CD4-positive, alpha-beta T cell treated with Interleukin-21 for 1 hour (primary cell): ENCODE data around the gene IL1R1.
A peak's percentile ranks its signal among the peaks of the same experiment; 100 is the strongest.

Source experiments
- DNase-seq: peaks from one replicate; pipeline ENCODE4 v3.0.0-alpha.2; 2020

The IL1R1 gene

DNA sequence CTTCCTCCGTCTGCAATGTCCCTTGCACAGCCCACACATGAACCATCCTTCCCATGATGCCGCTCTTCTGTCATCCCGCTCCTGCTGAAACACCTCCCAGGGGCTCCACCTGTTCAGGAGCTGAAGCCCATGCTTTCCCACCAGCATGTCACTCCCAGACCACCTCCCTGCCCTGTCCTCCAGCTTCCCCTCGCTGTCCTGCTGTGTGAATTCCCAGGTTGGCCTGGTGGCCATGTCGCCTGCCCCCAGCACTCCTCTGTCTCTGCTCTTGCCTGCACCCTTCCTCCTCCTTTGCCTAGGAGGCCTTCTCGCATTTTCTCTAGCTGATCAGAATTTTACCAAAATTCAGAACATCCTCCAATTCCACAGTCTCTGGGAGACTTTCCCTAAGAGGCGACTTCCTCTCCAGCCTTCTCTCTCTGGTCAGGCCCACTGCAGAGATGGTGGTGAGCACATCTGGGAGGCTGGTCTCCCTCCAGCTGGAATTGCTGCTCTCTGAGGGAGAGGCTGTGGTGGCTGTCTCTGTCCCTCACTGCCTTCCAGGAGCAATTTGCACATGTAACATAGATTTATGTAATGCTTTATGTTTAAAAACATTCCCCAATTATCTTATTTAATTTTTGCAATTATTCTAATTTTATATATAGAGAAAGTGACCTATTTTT lies 35.4 kb downstream of the IL1R1 start:
- DNase-seq: no peak

GRCh38 chr2:102179061-102179460 lies 36.5 kb downstream of the IL1R1 start:
- DNase-seq: no peak

GRCh38 chr2:102179788-102180686 lies 37.5 kb downstream of the IL1R1 start:
- no peak for DNase-seq

GRCh38 chr2:102180687-102180999 lies 38.1 kb downstream of the IL1R1 start:
- no peak for DNase-seq

DNA sequence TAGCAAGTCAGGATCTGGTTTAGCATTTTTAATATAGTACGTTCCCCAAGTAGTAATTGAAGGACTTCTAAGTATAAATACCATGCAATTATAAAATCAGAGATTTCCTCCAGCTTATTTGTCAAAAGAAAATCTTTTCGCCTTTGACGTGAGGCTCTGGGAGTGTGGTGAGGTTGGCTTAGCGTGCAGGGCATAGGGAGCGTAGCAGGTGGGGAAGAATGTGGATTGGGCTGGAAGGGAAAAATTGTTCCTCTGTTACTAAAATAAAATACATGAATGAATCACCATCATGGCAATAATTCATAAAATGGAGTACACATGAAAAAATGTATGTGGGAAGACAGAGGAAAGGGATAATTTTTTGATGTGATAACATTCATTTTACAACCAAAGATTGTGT lies 38.8 kb downstream of the IL1R1 start:
- DNase-seq: no peak

- no peak for DNase-seq
Measured at GRCh38 chr2:102181919-102182635, 39.5 kb downstream of the IL1R1 start.

DNA sequence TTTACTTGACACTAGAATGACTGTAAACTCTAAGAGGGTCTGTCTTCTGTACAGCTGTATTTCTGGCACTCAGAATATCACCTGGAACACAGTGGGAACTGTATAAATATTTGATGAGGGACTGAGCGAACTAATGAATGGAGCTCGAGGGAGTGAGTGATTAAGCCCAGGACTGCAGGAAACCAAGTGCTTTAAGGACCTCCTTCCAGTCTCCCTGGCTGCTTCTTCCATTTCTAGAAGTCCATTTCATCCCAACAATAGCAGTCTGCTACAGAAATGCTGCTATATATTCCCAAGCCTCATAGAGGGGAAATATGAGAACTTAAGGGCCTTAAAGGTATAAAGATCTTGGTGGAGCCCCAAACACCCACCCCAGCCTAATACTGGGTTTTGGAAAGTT lies 41.5 kb downstream of the IL1R1 start:
- no peak for DNase-seq

- no peak for DNase-seq
Measured at GRCh38 chr2:102184568-102184967, 42.0 kb downstream of the IL1R1 start.

- DNase-seq: no peak
Measured at GRCh38 chr2:102185347-102185746, 42.8 kb downstream of the IL1R1 start.

- no peak for DNase-seq
Measured at GRCh38 chr2:102186791-102187495, 44.4 kb downstream of the IL1R1 start, which contains the start of gene IL1RL2. Gene IL1RL2, plus strand, starts transcription at chr2:102187023. Its CDS starts 845 bp downstream, at chr2:102187868.

DNA sequence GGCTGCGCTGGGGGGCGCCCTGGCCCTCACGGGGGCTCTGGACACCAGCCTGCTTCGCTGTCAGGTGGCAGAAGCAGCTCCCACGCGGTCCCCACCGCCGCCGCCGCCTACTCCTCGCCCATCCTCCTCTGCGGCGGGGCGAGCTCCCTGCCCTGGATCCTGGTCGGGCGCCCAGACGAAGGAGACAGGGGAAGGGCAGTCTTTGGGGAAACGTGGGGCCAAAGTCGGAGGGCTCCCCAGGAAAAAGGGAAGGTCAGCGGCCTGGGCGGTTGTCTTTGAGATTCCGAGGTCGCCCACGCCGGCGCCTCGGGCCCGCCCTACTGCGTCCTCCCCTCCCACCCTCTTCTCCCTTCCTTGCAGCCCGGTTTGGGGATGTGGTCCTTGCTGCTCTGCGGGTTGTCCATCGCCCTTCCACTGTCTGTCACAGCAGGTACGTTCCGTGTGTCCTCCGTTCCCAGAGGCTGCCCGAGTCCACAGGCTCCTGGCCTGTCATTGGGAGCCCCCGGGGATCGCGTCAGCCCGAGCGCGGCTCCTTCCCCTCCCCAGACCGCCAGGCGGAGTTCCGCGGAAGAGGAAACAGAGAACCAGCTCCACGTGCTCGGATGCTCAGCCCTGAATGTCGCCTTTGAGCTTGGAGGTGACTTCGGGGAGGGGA lies 45.1 kb downstream of the IL1R1 start:
- peak; percentile 27 for DNase-seq

- no peak for DNase-seq
Measured at GRCh38 chr2:102190430-102191107, 48.0 kb downstream of the IL1R1 start.

GRCh38 chr2:102191501-102191900 lies 49.0 kb downstream of the IL1R1 start:
- no peak for DNase-seq

DNA sequence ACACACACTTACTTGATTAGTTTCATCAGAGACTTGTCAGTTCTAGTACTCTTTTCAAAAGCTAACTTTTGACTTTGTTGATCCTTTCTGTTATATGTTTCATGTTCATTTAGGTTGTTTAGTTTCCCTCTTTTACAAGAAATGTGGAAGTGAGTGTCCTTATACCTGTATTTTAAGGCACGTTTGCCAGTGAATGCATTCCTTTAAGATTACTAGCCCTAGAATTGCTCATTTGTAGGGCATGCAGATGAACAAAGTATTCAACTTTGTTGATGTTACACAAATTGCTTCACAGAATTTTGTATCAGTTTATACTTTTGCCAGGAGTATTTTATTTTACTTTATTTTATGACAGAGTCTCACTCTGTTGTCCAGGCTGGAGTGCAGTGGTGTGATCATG lies 50.5 kb downstream of the IL1R1 start:
- DNase-seq: no peak

DNA sequence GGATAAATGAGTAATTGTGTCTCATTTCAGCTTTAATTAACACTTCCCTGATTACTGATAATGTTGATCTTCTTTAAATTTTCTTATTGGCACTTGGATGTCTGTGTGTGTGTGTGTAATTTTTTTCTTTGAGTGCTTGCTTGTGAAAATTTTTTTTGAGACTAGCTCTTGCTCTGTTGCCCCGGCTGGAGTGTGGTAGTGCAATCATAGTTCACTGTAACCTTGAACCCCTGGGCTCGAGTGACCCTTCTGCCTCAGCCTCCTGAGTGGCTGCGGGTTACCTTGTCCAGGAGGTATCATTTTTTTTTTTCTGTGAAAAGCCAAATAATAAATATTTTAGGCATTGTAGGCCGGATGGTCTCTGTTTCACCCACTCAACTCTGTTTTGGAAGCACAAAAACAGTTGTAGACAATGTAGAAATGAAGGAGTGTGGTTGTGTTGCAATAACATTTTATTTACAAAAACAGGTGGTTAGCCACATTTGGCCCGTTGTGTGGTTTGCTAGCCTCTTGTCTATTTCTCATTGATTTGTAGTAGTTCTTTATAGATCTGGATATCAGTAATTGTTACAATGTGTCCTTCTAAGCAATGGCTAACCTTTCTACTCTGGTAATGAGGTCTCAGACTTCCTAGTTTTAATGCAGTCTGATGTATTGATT lies 52.2 kb downstream of the IL1R1 start:
- no peak for DNase-seq

- no peak for DNase-seq
Measured at GRCh38 chr2:102197389-102198137, 55.0 kb downstream of the IL1R1 start.

- no peak for DNase-seq
Measured at GRCh38 chr2:102200539-102200938, 58.0 kb downstream of the IL1R1 start.

- no peak for DNase-seq
Measured at GRCh38 chr2:102204638-102205037, 62.1 kb downstream of the IL1R1 start.

DNA sequence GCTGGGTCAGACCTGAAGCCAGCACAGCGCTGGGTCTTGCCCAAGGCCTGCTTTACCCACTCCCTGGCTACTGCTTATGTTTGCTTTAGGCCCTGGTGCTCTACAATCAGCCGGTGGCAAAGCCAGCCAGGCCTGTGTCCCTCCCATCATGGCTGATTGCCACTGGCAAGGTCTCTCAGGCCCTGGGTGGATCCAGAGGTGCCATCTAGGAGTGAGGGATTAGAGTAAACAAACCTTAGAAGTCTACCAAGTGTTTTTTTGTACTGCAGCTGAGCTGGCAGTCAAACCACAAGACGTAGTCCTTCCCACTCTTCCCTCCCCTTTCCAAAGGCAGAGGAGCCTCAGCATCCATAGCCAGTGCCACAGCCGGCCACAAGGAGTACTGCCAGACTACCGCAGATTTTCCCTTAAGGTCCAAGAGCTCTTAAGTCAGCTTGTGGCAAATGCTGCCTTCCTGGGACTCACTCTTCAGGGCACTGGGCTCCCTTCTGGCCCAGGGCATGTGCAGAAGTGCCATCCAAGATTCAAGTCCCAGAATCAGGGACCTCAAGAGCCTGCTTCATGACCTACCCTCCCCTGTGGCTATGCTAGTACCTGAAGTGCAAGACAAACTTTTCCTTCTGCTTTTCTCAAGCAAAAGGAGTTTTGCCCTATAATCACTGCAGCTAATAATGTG lies 64.3 kb downstream of the IL1R1 start:
- no peak for DNase-seq

DNA sequence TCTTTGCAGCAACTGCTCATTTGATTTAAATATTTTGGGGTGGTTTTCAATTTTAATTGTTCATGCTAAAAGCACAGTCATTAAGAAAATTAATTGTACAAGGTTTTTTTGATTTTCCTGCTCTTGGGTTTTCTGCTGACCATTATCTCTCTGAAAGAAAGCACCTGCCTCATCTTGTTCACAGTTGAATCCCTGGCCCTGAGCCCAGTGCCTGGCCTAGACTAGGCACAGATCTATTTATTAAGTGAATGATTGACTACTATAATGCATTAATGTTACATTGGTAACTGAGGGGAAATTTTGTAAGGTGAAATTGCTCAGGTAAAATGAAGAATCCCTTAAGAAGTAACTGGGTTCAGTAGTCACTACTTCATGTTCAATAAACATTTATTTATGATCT lies 66.2 kb downstream of the IL1R1 start:
- no peak for DNase-seq
